ENCODE data around the gene INTS7. TPM values are rescaled to one million over a fixed set of nuclear protein-coding genes. Genes with fewer than 3 reads are reported as not detected.

The INTS7 gene
- total and polyA plus RNA-seq, 2 of the 4 experiments (the other 2 are of a cell fraction): 8.3 to 24.9 TPM

- H4K20me1 ChIP-seq (ENCODE audit: insufficient read depth, low read length): no peaks in the 10 kb centered on the region
- in situ Hi-C loops (cut with MboI; ENCODE audit: low sequenced_read_pairs): no loop called here
- peaks cover 3% of the 10 kb centered on the region; the same call in 1 of the 2 replicates for H3K36me3 ChIP-seq (ENCODE audit: control insufficient read depth, insufficient read depth, low read length)
- H4K91ac ChIP-seq (ENCODE audit: insufficient read depth, low read depth, low read length): no peak overlapping the region
- H2BK120ac ChIP-seq (ENCODE audit: low read depth, low read length): no peak overlapping the region
- peaks cover 2 to 5% of the 10 kb centered on the region in 2 experiments; a peak in 2 of 4 replicates for H3K79me1 ChIP-seq (ENCODE audit: low read depth in 1 of 2, low read length in 2 of 2)
- no peak overlapping the region for H2AK5ac ChIP-seq (ENCODE audit: low read depth, low read length)
- no peaks in the 10 kb centered on the region for H3K27me3 ChIP-seq (ENCODE audit: control insufficient read depth, insufficient read depth, low read length)
- H3K9me3 ChIP-seq (ENCODE audit: control insufficient read depth, insufficient read depth, low read length): no peaks in the 10 kb centered on the region
- no peak overlapping the region for H4K5ac ChIP-seq (ENCODE audit: low read depth, low read length)
- ChIA-PET POLR2A (ENCODE audit: unreplicated experiment) (no interaction called here), CTCF (interaction anchor here (0.7 to 1.5 kb wide), 3 partner anchors 24 to 329 kb away, joined by 3 to 9 read pairs (median 3); partner anchors contain the start of genes DTL and INTS7)
- H3K9ac ChIP-seq (ENCODE audit: low read depth, low read length): no peak overlapping the region
- H2BK20ac ChIP-seq (ENCODE audit: low read depth, low read length): no peak overlapping the region
- TF ChIP-seq MAFK (IDR thresholded peaks at IDR 0.05; ENCODE audit: low read depth, low read length): no peak
- TF ChIP-seq USF2 (IDR thresholded peaks at IDR 0.05; ENCODE audit: low read depth, low read length): no peak
- TF ChIP-seq CEBPB (IDR thresholded peaks at IDR 0.05; ENCODE audit: low read depth, low read length): no peak
- no peak for TF ChIP-seq SMC3 (IDR thresholded peaks at IDR 0.05; ENCODE audit: low read depth, low read length)
- TF ChIP-seq MAZ (IDR thresholded peaks at IDR 0.05; ENCODE audit: borderline replicate concordance, low read depth, low read length): no peak
- TF ChIP-seq RAD21 (IDR thresholded peaks at IDR 0.05; ENCODE audit: low read length): no peak
- no peak for TF ChIP-seq CTCF (conservative IDR thresholded peaks at IDR 0.05; ENCODE audit: low read depth, low read length)
- no peak for TF ChIP-seq RCOR1 (IDR thresholded peaks at IDR 0.05; ENCODE audit: insufficient replicate concordance, low read length)
- no peak for TF ChIP-seq RFX5 (IDR thresholded peaks at IDR 0.05; ENCODE audit: low read depth, low read length)
- no peak for TF ChIP-seq POLR2A (IDR thresholded peaks at IDR 0.05; ENCODE audit: low read depth, low read length)
- H2AK9ac ChIP-seq (replicated peaks; ENCODE audit: low read depth, low read length, poor library complexity): no peak overlapping the region
- H3K27ac ChIP-seq (ENCODE audit: insufficient read depth, low read length): no peak overlapping the region
- H3K9me1 ChIP-seq (ENCODE audit: insufficient read depth, low read length): peaks cover 3% of the 10 kb centered on the region; the same call in 1 of the 2 replicates
- ATAC-seq (ENCODE audit: low read depth) (no peak), DNase-seq (no peak)
- H2AFZ ChIP-seq (replicated peaks; ENCODE audit: low read length, poor library complexity): no peak overlapping the region
- H3K56ac ChIP-seq (ENCODE audit: extremely low read depth, insufficient read depth, low read length): no peak overlapping the region; the same call in 1 of the 2 replicates
- H3K4me1 ChIP-seq (ENCODE audit: control insufficient read depth, insufficient read depth, low read length): peaks cover 4% of the 10 kb centered on the region
- H3K14ac ChIP-seq (replicated peaks; ENCODE audit: low read depth, low read length): no peak overlapping the region
- no peak overlapping the region for H2BK5ac ChIP-seq (ENCODE audit: low read depth, low read length, poor library complexity, severe bottlenecking)
- no peak overlapping the region for H3K4ac ChIP-seq (ENCODE audit: low read depth, low read length)
- H3K4me3 ChIP-seq (ENCODE audit: insufficient read depth, low read depth, low read length): no peak overlapping the region
- dilution Hi-C loops (cut with HindIII; ENCODE audit: low sequenced_read_pairs, unreplicated experiment): no loop called here
- no peak overlapping the region for H3K4me2 ChIP-seq (ENCODE audit: low read depth, low read length)
- BruUV-seq (replicated peaks): no TSS peak
- H2BK15ac ChIP-seq (ENCODE audit: low read depth, low read length): no peak overlapping the region
- H3K23ac ChIP-seq (ENCODE audit: low read depth, low read length): no peak overlapping the region
- H3K18ac ChIP-seq (ENCODE audit: low read depth, low read length): no peak overlapping the region
- intact Hi-C loops (cut with micrococcal nuclease): no loop called here
- WGBS, 2 experiments (ENCODE audit: extremely low coverage in 2 of 2, insufficient read length in 1 of 2): no CpG with 5 or more reads among the region's 1 CpG
- H4K8ac ChIP-seq (ENCODE audit: low read depth in 2 of 2, low read length in 2 of 2): no peak overlapping the region
Observed at GRCh38 chr1:212009561-212009960, 25.8 kb downstream of the INTS7 start.

All from IMR-90 (cell line).